Body of pancreas (tissue), 4 donors: ENCODE measurements around the gene WNT3. TPM values are rescaled to one million over a fixed set of nuclear protein-coding genes. Genes with fewer than 3 reads are reported as not detected.

Experiments
- ATAC-seq: fragments of 150-250 bp; one replicate; pipeline ENCODE4 v1.9.1; 2016
- DNase-seq, 4 donors: peaks; one replicate each; pipeline ENCODE4 v3.0.0-alpha.2; 2019
- H3K27ac ChIP-seq, 4 donors: fragments of 200-600 bp; sonication (generic); 1 replicate in 3 of 4; 2 replicates in 1 of 4; pipeline versions ENCODE4 v1.5.1 to v1.6.1; 2016 to 2019; ENCODE audit warnings: mild to moderate bottlenecking in 1 of 4, mixed read lengths in 1 of 4, moderate library complexity in 1 of 4
- H3K27me3 ChIP-seq, 2 donors: fragments of 200-600 bp; sonication (generic); one replicate each; pipeline ENCODE4 v1.6.0; 2016; ENCODE audit warnings: mild to moderate bottlenecking in 1 of 2
- H3K36me3 ChIP-seq, 2 donors: fragments of 200-600 bp; sonication (generic); replicated peaks in 1 of 2; 2 replicates each; pipeline ENCODE4 v1.5.1; 2016; ENCODE audit warnings: low read depth in 2 of 2; ENCODE audit not compliant: insufficient read depth in 1 of 2
- H3K4me1 ChIP-seq: fragments of 200-600 bp; sonication (generic); one replicate; pipeline ENCODE4 v1.6.0; 2016
- H3K4me3 ChIP-seq, 2 donors: fragments of 200-600 bp; sonication (generic); 1 replicate in 1 of 2; 2 replicates in 1 of 2; pipeline ENCODE4 v1.5.1; 2016 to 2019
- H3K9me3 ChIP-seq, 3 donors: fragments of 200-600 bp; sonication (generic); 1 replicate in 2 of 3; 2 replicates in 1 of 3; pipeline ENCODE4 v1.5.1; 2016
- POLR2A ChIP-seq, 3 donors: fragments of 450-650 bp; IDR thresholded peaks; one replicate each; pipeline ENCODE4 v1.6.1; 2016; ENCODE audit warnings: antibody characterized with exemption in 3 of 3, mild to moderate bottlenecking in 2 of 3
- WGBS, 2 donors: methylation state at CpG; one replicate each; pipeline ENCODE4 v1.1.5; 2017; 5-methylcytosine and 5-hydroxymethylcytosine counted together
- intact Hi-C: fragments of 100-400 bp; cut with DNase I; formaldehyde crosslinking; loops from one replicate; pipeline ENCODE4 v1.15.1; 2023
- total RNA-seq, 2 donors: library from RNA; depleted of rRNA; stranded (reverse); fragments of >200 nt; gene quantifications; one replicate each; pipeline ENCODE4 v1.1.0, GENCODE V29; 2016
- TF ChIP-seq, protein P1 (sequence below), 7 experiments: fragments of 450-650 bp in 4 of 7; fragments of 200-600 bp in 3 of 7; sonication (generic) in 3 of 7; IDR thresholded peaks; one replicate each; pipeline ENCODE4 v1.5.1; 2016 to 2019; ENCODE audit warnings: antibody characterized with exemption in 7 of 7

The WNT3 gene
- total RNA-seq, 2 donors from 2014 or later, result 0.26 to 1.6 TPM

DNA sequence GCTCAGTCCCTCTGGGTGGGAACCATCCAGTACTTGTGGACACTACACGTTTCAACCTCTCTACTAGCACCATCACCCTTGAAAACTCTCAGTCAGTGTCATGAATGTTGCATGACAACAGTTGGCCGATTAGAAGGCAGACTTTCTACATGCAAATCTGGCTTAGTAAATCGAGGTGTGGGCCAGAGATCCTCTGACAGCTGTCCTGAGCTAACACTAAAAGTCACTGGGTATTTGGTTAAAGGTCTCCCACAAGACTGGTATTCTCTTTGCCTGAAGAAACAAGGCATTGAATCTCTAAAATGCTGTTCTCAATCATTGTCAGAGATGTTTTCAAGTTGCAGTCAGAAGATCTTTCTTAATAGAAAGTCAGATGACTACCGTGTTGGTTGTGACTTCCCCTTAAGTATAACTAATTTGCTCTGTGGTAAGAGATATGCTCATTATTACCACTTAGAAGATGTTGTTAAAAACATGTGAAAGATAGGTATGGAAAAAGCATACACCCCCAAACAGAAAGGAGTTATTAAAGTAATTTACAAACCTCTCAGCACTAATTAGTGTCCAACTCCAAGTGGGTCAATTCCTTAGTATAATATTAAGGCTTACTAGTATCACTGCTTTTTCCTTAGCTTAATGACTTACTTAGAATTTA, 62.3 kb downstream of the WNT3 start:
- ATAC-seq, result no peak
- Histone ChIP-seq H3K4me1 (peaks cover 13% of the 10 kb centered on the region), H3K36me3 (peaks cover 0 to 20% of the 10 kb centered on the region in 2 donors), H3K27me3 (no peaks in the 10 kb centered on the region), H3K27ac (no peak overlapping the region), H3K9me3 (no peaks in the 10 kb centered on the region), H3K4me3 (no peak overlapping the region)
- DNase-seq, result no peak
- 66 to 72% methylated on average over 4 of the region's 4 CpGs for WGBS, 2 donors
- TF ChIP-seq, protein P1, sequence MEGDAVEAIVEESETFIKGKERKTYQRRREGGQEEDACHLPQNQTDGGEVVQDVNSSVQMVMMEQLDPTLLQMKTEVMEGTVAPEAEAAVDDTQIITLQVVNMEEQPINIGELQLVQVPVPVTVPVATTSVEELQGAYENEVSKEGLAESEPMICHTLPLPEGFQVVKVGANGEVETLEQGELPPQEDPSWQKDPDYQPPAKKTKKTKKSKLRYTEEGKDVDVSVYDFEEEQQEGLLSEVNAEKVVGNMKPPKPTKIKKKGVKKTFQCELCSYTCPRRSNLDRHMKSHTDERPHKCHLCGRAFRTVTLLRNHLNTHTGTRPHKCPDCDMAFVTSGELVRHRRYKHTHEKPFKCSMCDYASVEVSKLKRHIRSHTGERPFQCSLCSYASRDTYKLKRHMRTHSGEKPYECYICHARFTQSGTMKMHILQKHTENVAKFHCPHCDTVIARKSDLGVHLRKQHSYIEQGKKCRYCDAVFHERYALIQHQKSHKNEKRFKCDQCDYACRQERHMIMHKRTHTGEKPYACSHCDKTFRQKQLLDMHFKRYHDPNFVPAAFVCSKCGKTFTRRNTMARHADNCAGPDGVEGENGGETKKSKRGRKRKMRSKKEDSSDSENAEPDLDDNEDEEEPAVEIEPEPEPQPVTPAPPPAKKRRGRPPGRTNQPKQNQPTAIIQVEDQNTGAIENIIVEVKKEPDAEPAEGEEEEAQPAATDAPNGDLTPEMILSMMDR (IDR thresholded peaks at IDR 0.05), result no peak
- TF ChIP-seq POLR2A (IDR thresholded peaks at IDR 0.05), result no peak
- intact Hi-C loops, result no loop called here

DNA sequence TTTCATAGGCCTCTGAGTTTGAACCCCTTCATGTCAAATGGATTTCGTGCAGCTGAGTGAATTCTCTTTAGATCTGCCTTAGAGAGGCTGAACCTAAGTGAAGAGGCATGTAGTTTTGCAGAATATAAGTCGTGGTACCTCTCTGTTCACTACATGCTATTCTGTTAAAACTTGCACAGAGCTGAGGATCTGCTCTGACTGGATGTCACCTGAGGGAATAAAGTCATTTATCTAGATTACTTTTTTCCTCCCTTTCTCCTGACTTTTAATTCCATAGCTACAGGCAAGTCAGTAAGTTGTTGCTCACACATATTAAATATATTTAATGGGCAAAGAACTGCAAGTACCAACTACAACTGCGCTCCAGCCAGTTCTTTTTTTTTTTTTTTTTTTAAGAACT, 64.7 kb downstream of the WNT3 start:
- Histone ChIP-seq H3K36me3 (peaks cover 0 to 22% of the 10 kb centered on the region in 2 donors), H3K27me3 (no peaks in the 10 kb centered on the region), H3K9me3 (no peaks in the 10 kb centered on the region), H3K4me3 (no peak overlapping the region), H3K4me1 (peaks cover 10% of the 10 kb centered on the region), H3K27ac (no peak overlapping the region)
- WGBS, 2 donors, result 91 to 92% methylated on average over 3 of the region's 3 CpGs
- DNase-seq (no peak), ATAC-seq (no peak)
- intact Hi-C loops, result no loop called here
- TF ChIP-seq POLR2A (IDR thresholded peaks at IDR 0.05), result no peak
- TF ChIP-seq, protein P1 (IDR thresholded peaks at IDR 0.05), result no peak

DNA sequence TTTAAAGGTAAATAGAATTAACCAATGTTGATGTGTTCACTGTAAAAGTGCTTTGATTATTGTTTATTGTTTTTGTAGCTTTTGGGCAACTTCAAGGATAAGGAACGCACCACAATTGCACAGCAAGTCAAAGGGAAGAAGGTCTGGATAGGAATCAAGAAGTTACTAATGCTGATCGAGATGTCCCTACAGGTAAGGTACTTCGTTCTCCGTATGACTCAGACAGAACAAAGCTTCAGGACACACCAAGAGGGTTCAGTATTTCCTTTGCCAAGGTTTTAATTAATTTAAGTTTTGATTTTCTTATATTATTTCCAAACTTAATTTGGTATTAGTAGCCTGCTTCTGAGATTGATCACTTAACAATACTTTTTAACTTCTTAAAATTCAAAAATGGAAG, 67.1 kb downstream of the WNT3 start:
- DNase-seq (no peak), ATAC-seq (no peak)

DNA sequence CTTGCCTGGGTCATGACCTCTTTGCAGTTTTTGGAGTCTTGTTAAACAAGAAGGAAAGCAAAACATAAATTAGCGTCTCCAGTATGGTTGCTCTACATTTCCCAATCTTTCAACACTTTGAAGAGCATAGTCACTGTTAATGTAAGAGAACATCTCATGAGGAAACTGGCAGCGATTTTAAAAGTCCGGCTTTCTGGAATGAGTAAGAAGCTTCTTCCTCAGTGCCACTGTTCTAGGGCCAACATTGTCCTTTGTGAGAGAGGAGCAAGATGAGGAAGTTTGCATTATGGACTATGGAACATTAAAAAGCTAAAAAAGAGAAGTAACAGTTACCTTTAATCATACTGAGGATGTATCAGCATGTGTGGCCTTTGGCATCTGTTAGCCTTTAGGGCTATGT, 73.1 kb downstream of the WNT3 start:
- Histone ChIP-seq H3K4me3 (no peak overlapping the region), H3K27me3 (no peaks in the 10 kb centered on the region), H3K4me1 (no peaks in the 10 kb centered on the region), H3K9me3 (no peaks in the 10 kb centered on the region), H3K27ac (no peak overlapping the region), H3K36me3 (peaks cover 0 to 2% of the 10 kb centered on the region in 2 donors)
- no peak for TF ChIP-seq POLR2A (IDR thresholded peaks at IDR 0.05)
- TF ChIP-seq, protein P1 (IDR thresholded peaks at IDR 0.05), result no peak
- 87 to 93% methylated on average over 3 of the region's 3 CpGs for WGBS, 2 donors
- DNase-seq (no peak), ATAC-seq (no peak)
- intact Hi-C loops, result no loop called here

More for the DNA sequence above, 67.1 kb downstream of the WNT3 start:
- intact Hi-C loops, result no loop called here
- H3K27me3 ChIP-seq, result no peaks in the 10 kb centered on the region
- 91 to 94% methylated on average over 4 of the region's 4 CpGs for WGBS, 2 donors
- peaks cover 0 to 22% of the 10 kb centered on the region in 2 donors for H3K36me3 ChIP-seq
- no peak overlapping the region for H3K4me3 ChIP-seq
- no peaks in the 10 kb centered on the region for H3K4me1 ChIP-seq
- H3K27ac ChIP-seq, result no peak overlapping the region
- H3K9me3 ChIP-seq, result no peaks in the 10 kb centered on the region
- TF ChIP-seq, protein P1 (IDR thresholded peaks at IDR 0.05), result no peak
- no peak for TF ChIP-seq POLR2A (IDR thresholded peaks at IDR 0.05)

DNA sequence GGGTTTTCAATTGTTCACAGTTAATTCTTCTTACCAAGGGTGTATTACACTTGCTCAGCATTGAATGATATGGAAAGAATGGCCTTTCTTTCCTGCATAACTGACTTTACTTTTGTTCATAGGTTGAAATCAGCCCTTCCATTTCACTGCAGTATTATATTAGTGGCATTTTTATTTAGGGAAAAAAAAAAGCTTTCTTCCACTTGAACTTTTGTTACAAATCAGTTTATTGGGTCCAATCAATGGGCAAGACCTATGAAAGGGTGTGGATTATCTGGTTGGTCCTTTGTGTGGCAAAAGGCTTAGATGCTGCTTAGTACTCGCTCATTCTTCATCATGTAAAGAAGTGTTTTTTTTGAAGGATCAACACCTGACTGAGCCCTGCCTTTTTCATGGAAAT, 74.1 kb downstream of the WNT3 start:
- H3K4me1 ChIP-seq, result no peaks in the 10 kb centered on the region
- no peaks in the 10 kb centered on the region for H3K36me3 ChIP-seq
- intact Hi-C loops, result no loop called here
- DNase-seq (no peak), ATAC-seq (no peak)
- no peaks in the 10 kb centered on the region for H3K9me3 ChIP-seq
- no peak overlapping the region for H3K27ac ChIP-seq
- H3K27me3 ChIP-seq, result no peaks in the 10 kb centered on the region
- 86 to 97% methylated on average over 1 of the region's 1 CpG for WGBS, 2 donors
- TF ChIP-seq POLR2A (IDR thresholded peaks at IDR 0.05), result no peak
- TF ChIP-seq, protein P1 (IDR thresholded peaks at IDR 0.05), result no peak
- H3K4me3 ChIP-seq, result no peak overlapping the region
